OCI-LY7 (cell line): ENCODE measurements around the gene PGK2. TPM values are rescaled to one million over a fixed set of nuclear protein-coding genes. Genes with fewer than 3 reads are reported as not detected.

Source experiments
- BruUV-seq: library from RNA; stranded (reverse); fragments of 400-500 nt; replicated peaks from 2 replicates; lab custom pipeline; 2021; lab: Mats Ljungman, UMichigan
- CTCF ChIA-PET: fragments of 300-600 bp; sonication (Branson Sonifier 250); formaldehyde crosslinking; loops from one replicate; lab custom pipeline; 2022; ENCODE audit warnings: antibody characterized with exemption; ENCODE audit not compliant: unreplicated experiment; lab: Charles Lee
- POLR2A ChIA-PET: fragments of 300-600 bp; sonication (Branson Sonifier 250); formaldehyde crosslinking; loops from one replicate; lab custom pipeline; 2022; ENCODE audit warnings: antibody characterized with exemption; lab: Charles Lee
- DNase-seq: peaks from one replicate; pipeline ENCODE4 v3.0.0-alpha.2; 2015; ENCODE audit warnings: low spot score
- H2AFZ ChIP-seq: fragments of 200-600 bp; sonication (generic), shearing (Covaris generic); 2 replicates; pipeline ENCODE4 v1.6.1; 2014; ENCODE audit warnings: mild to moderate bottlenecking, antibody characterized with exemption, low read length, moderate library complexity
- H3K27ac ChIP-seq: fragments of 200-600 bp; sonication (generic); 2 replicates; pipeline ENCODE4 v1.5.1; 2014; ENCODE audit warnings: mixed run types, low read depth, mild to moderate bottlenecking, moderate library complexity, low read length, inconsistent platforms; ENCODE audit not compliant: poor library complexity, severe bottlenecking
- H3K36me3 ChIP-seq: fragments of 200-600 bp; sonication (generic); 2 replicates; pipeline ENCODE4 v1.6.1; 2014; ENCODE audit warnings: mild to moderate bottlenecking, antibody characterized with exemption, low read length, moderate library complexity, mixed read lengths; ENCODE audit not compliant: insufficient read depth
- H3K4me1 ChIP-seq: fragments of 200-600 bp; sonication (generic); 2 replicates; pipeline ENCODE4 v1.5.1; 2014; ENCODE audit warnings: mild to moderate bottlenecking, low read length; ENCODE audit not compliant: insufficient read depth, poor library complexity, severe bottlenecking
- H3K4me2 ChIP-seq: fragments of 200-600 bp; sonication (generic); 2 replicates; pipeline ENCODE4 v1.6.1; 2014; ENCODE audit warnings: mild to moderate bottlenecking, low read length
- H3K4me3 ChIP-seq: fragments of 200-600 bp; sonication (generic); 2 replicates; pipeline ENCODE4 v1.5.1; 2014; ENCODE audit warnings: mild to moderate bottlenecking, low read depth, low read length; ENCODE audit not compliant: poor library complexity, severe bottlenecking
- H3K79me2 ChIP-seq: fragments of 200-600 bp; sonication (generic); 2 replicates; pipeline ENCODE4 v1.6.1; 2016; ENCODE audit warnings: low read depth, mild to moderate bottlenecking, low read length, moderate library complexity, mixed read lengths; ENCODE audit not compliant: insufficient read depth
- H3K9me2 ChIP-seq: fragments of 200-600 bp; sonication (generic); 2 replicates; pipeline ENCODE4 v1.6.1; 2016; ENCODE audit warnings: mild to moderate bottlenecking, low read length, mixed read lengths; ENCODE audit not compliant: insufficient read depth
- H3K9me3 ChIP-seq: fragments of 200-600 bp; sonication (generic); 2 replicates; pipeline ENCODE4 v1.6.1; 2014; ENCODE audit warnings: mild to moderate bottlenecking, mixed run types, low read length, mixed read lengths
- H4K20me1 ChIP-seq: fragments of 200-600 bp; sonication (generic); 2 replicates; pipeline ENCODE4 v1.6.1; 2014; ENCODE audit warnings: mild to moderate bottlenecking, antibody characterized with exemption, low read length, moderate library complexity, mixed read lengths; ENCODE audit not compliant: insufficient read depth
- CTCF ChIP-seq: fragments of 200-600 bp; sonication (generic); conservative IDR thresholded peaks from 2 replicates; pipeline ENCODE4 v1.5.1; 2014; ENCODE audit warnings: mild to moderate bottlenecking, antibody characterized with exemption, low read length, moderate library complexity, mixed read lengths
- EZH2phosphoT487 ChIP-seq: fragments of 200-600 bp; sonication (generic); IDR thresholded peaks from 2 replicates; pipeline ENCODE4 v1.6.1; 2018; ENCODE audit warnings: low read depth, borderline replicate concordance, mild to moderate bottlenecking, mixed run types, antibody characterized with exemption, low read length, moderate library complexity, mixed read lengths
- intact Hi-C: fragments of 100-400 bp; cut with micrococcal nuclease; formaldehyde crosslinking; loops from one replicate; pipeline ENCODE4 v1.10.0; 2022; ENCODE audit not compliant: unreplicated experiment
- total RNA-seq, 2 experiments: library from RNA; depleted of rRNA in 1 of 2; stranded (reverse); fragments of >200 nt in 1 of 2; shearing (Covaris generic) in 1 of 2; gene quantifications; 2 replicates each; pipeline ENCODE4 v1.2.3, GENCODE V29; 2014 to 2022

The PGK2 gene
- total RNA-seq, 2 experiments from 2014 or later = not detected

DNA sequence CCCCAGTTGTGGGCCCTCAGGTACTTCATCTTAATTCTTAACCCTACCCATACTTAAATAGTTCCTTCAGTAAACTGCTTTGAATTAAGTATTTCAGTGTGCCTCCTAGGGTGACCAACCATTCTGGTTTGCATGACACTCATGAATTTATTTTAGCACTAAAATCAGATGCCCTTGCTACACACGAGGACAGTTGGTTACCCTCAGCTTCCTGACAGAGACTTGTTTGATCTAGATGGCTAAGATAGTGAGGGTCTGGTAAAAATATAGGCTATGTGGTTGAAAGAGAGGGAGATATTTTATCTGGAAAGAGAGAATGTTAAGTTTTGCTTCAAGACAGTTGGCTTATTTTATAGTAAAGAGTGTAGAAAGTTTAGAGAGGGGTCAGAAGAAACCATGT is 10.6 kb downstream of the PGK2 start:
- Histone ChIP-seq H3K9me2 (no peaks in the 10 kb centered on the region), H4K20me1 (no peaks in the 10 kb centered on the region), H2AFZ (no peak overlapping the region), H3K27ac (no peak overlapping the region), H3K9me3 (no peaks in the 10 kb centered on the region), H3K79me2 (no peaks in the 10 kb centered on the region), H3K4me1 (no peaks in the 10 kb centered on the region), H3K4me3 (no peak overlapping the region), H3K4me2 (no peak overlapping the region), H3K36me3 (no peaks in the 10 kb centered on the region)
- TF ChIP-seq EZH2phosphoT487 (no peak), CTCF (no peak)
- intact Hi-C loops = no loop called here
- BruUV-seq = no TSS peak
- ChIA-PET POLR2A (interaction anchor here (0.6 kb wide), 1 partner anchor 21 kb away, joined by 3 read pairs; no protein-coding TSS in a partner anchor), CTCF (no interaction called here)
- no peak for DNase-seq

- no peaks in the 10 kb centered on the region for H3K9me2 ChIP-seq
- ChIA-PET POLR2A (no interaction called here), CTCF (no interaction called here)
- intact Hi-C loops = no loop called here
- no peak overlapping the region for H2AFZ ChIP-seq
- H3K27ac ChIP-seq = no peak overlapping the region
- no peaks in the 10 kb centered on the region for H3K36me3 ChIP-seq
- TF ChIP-seq EZH2phosphoT487 = no peak
- no peak for TF ChIP-seq CTCF
- no peak for DNase-seq
- BruUV-seq = no TSS peak
- no peaks in the 10 kb centered on the region for H3K4me1 ChIP-seq
- no peak overlapping the region for H3K4me3 ChIP-seq
- H3K79me2 ChIP-seq = no peaks in the 10 kb centered on the region
- no peak overlapping the region for H3K4me2 ChIP-seq
- H3K9me3 ChIP-seq = no peaks in the 10 kb centered on the region
- no peaks in the 10 kb centered on the region for H4K20me1 ChIP-seq
These were observed 12.0 kb downstream of the PGK2 start for GRCh38 chr6:49775043-49775442.

DNA sequence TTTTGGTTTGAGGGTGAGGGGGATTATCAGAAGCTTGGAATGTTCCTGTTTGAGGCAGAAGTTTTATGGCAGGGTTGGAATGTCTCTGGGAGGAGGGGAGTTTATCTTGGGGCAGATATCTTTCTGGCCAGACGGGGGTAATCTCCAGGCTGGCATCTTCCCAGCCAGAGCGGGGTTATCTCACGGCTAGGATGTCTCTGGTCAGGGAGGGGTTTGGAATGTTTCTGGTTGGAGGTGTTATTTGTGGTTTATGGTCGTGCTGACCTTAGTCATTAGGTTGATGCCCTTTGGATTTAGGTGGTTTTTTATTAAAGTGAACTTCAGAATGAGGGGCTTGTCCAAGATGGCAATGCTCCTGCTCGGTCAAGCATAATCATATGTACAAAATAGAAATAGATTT is 14.8 kb downstream of the PGK2 start:
- no peak for DNase-seq
- CTCF ChIA-PET = no interaction called here
- POLR2A ChIA-PET = no interaction called here

More for the DNA sequence above, 14.8 kb downstream of the PGK2 start:
- Histone ChIP-seq H3K4me1 (no peaks in the 10 kb centered on the region), H3K27ac (no peak overlapping the region), H3K79me2 (no peaks in the 10 kb centered on the region), H2AFZ (no peak overlapping the region), H3K9me2 (no peaks in the 10 kb centered on the region), H3K36me3 (no peaks in the 10 kb centered on the region), H4K20me1 (no peaks in the 10 kb centered on the region), H3K9me3 (no peaks in the 10 kb centered on the region), H3K4me2 (no peak overlapping the region), H3K4me3 (no peak overlapping the region)
- no peak for TF ChIP-seq EZH2phosphoT487
- TF ChIP-seq CTCF = no peak
- BruUV-seq = no TSS peak
- intact Hi-C loops = no loop called here
